Endothelial cell of umbilical vein (primary cell): ENCODE measurements around the gene PVRIG.

Experiments
- CTCF ChIP-seq, 2 donors: IDR thresholded peaks; 1 replicate in 1 of 2; 2 replicates in 1 of 2; pipeline ENCODE4 v1.5.1; 2011; ENCODE audit warnings: low read length in 2 of 2, mild to moderate bottlenecking in 2 of 2, moderate library complexity in 2 of 2, control low read depth in 1 of 2, inconsistent platforms in 1 of 2, low read depth in 1 of 2; ENCODE audit not compliant: insufficient read depth in 1 of 2; ENCODE audit errors: extremely low read depth in 1 of 2
- GATA2 ChIP-seq: IDR thresholded peaks from 2 replicates; pipeline ENCODE4 v1.7.0; 2011; ENCODE audit warnings: low read depth, mild to moderate bottlenecking, moderate library complexity, mixed read lengths, low read length; ENCODE audit not compliant: insufficient read length, insufficient read depth
- JUN ChIP-seq: IDR thresholded peaks from 2 replicates; pipeline ENCODE4 v1.6.1; 2011; ENCODE audit warnings: borderline replicate concordance, low read depth; ENCODE audit not compliant: insufficient read length, insufficient read depth
- MAX ChIP-seq: IDR thresholded peaks from 2 replicates; pipeline ENCODE4 v1.6.1; 2011; ENCODE audit not compliant: insufficient read depth, insufficient read length
- POLR2A ChIP-seq: IDR thresholded peaks from 2 replicates; pipeline ENCODE4 v1.6.1; 2012; ENCODE audit warnings: low read depth, mild to moderate bottlenecking, control low read depth, low read length
- POLR2AphosphoS5 ChIP-seq: IDR thresholded peaks from 2 replicates; pipeline ENCODE4 v1.6.1; 2012; ENCODE audit warnings: low read depth, mild to moderate bottlenecking, control low read depth, low read length, moderate library complexity; ENCODE audit not compliant: insufficient read depth

GRCh38 chr7:100210805-100211204, 8.9 kb upstream of the PVRIG start:
- no peak for TF ChIP-seq CTCF (IDR thresholded peaks at IDR 0.05; ENCODE audit: extremely low read depth in 1 of 2, insufficient read depth in 1 of 2, low read depth in 1 of 2, low read length in 2 of 2)
- TF ChIP-seq POLR2AphosphoS5: no peak
- TF ChIP-seq MAX: no peak
- TF ChIP-seq POLR2A: no peak
- no peak for TF ChIP-seq JUN
- no peak for TF ChIP-seq GATA2
